Stimulated activated CD8-positive, alpha-beta memory T cell treated with anti-CD3 and anti-CD28 coated beads, Interleukin-2, amount 100 ng/mL, for 48 hours (primary cell): ENCODE results near the gene TOMM40L.
"Not testable (repeated sequence)": the region's sequence is repeated elsewhere in the genome, so short reads cannot be mapped to it uniquely, and the experiment has no call there.

ENCODE experiments used
- DNase-seq, 2 donors: peaks; one replicate each; pipeline ENCODE4 v3.0.0-alpha.2; 2020; ENCODE audit warnings: low read depth in 2 of 2

The TOMM40L gene

DNA sequence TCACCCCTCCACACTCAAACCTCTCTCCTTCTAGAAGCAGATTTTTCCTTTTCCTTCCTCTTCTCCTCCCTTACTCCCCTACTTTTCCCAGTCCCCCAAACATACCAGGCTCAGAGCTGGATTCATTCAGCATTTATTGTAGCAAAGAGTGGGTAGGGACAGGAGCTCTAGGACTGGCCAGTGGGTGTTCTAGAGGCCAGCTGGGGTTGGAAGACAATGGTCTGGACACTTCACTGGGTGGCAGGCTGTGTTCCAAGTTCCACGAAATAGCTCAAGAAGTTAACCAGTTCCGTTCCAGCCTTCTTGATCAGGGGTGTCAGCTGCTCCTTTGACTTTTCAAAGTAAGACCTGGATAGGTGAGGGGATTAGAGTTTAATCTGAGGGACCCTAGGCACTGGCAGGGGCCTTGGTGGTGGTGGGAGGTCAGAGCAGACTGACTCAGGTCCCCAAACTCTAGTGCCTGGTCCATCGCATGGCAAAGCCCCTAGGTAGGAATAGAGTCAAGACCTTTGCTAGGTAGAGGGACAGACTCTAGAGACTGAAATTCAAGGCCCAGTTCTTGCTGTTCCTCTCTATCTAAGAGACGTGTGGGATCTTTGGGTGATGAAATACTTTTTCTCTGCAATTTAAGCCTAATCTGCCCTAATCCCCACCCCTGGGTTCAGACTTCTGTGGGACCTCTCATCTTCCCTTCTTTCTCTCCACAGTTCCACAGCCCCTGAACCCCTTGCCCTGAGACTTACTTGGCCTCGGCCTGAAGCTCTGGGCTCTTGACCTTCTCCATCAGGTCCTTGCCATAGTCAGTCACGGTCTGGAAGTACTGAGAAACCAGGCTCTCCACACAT, 3.5 kb upstream of the TOMM40L start:
- no peak for DNase-seq

DNA sequence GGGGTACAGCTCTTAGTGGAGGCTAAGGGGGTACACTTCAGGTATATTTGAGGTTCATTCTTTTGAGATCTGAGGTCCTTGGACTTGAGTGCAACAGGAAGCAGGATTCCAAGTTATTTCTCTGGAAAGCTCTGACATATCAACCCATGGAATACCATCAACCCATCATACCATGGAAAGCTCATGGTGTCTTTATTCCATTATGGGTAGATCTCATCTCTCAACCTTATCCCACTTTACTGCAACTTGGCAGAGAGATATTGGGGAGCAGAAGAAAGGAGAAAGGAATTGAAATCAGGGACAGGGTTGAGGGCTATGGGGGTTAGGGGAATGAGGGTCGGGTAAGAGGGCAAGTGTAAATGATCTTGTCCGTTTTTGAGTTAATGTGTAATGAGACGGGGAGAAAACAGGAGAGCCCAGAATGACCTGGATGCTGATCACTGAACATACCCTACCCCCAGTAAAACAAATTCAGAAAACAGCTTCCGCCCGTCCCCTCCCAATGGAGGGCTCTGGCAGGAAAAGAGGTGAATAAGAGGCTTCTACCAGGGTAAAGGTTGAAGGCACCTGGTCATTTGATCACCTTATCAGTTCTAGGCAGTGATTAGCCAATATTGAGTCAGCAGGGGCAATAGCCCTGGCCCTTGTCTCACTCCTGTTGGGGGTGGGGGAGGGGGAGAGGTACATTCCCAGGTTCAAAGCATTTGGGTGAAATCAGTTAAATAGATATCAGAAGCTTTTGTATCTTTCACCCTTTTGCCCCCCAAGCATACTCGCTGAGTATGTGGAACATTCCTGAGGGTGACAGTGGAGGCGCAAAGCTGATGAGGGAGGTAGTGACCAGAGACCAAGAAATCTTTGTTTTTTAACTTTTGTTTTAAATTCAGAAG, 1.8 kb upstream of the TOMM40L start:
- DNase-seq = no peak

DNA sequence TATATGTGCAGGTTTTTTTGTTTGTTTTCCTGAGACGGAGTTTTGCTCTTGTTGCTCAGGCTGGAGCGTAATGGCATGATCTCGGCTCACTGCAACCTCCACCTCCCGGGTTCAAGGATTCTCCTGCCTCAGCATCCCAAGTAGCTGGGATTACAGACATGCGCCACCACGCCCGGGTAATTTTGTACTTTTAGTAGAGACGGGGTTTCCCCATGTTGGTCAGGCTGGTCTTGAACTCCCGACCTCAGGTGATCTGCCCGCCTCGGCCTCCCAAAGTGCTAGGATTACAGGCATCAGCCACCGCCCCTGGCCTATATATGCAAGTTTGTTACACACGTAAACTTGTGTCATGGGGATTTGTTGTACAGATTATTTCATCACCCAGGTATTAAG, 1.2 kb upstream of the TOMM40L start:
- DNase-seq = not testable (repeated sequence)

DNA sequence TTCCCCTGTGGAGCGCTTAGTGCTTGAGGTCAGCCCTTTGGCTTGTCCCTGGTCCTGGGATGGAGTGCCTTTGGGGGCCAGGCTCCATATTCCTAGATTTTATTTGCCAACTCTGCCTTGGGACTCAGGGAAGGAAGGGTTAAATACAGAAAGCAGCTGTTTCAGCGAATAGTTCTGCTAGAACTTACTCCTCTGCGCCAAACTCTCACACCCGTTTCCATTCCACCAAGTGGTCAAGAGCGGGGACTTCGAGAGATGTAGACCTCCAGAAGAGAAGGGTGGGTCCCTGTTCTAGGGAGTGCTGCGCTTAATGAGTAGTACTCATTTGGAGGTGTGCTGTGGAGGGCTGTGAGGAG, 704 bp upstream of the TOMM40L start:
- DNase-seq = no peak

- no peak for DNase-seq
These were observed 456 bp downstream of the TOMM40L start for GRCh38 chr1:161226320-161226711.

DNA sequence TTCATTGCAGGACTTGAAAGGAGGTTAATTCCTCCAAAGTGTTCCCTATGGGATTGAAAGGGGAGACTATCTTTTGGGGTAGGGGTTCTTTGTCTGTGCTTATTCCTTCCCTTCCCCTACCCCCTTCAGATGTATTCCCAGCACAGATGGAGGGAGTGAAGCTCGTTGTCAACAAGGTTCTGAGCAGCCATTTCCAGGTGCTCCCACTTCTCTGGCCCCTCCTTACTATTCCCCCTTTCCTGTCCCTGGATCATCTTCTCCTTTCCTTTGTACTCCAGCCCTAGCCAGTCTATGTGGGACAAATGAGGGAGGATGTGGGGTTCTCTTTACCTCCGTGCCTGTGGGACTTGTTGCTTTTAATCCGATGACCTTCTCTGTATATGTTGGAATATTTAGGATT, 899 bp downstream of the TOMM40L start:
- no peak for DNase-seq

- peak; percentile 82 to 84 for DNase-seq
These were observed 1.5 kb downstream of the TOMM40L start for GRCh38 chr1:161227196-161227871.

DNA sequence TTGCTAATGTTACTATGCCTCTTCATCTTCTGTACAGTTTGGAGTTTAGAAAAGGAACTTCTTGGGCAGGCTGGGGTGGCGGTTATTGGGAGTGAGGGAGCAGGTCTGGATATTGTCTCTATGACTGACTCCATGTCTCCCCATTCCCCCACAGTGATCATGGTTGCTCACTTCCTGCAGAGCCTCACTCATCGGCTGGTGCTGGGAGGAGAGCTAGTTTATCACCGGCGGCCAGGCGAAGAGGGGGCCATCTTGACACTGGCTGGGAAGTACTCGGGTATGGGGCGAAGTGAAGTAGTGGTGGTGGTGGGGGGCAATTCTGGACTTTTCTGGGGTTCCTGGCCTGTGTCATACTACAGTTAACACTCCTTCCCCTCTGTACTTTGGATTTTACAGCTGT, 2.2 kb downstream of the TOMM40L start:
- no peak for DNase-seq

GRCh38 chr1:161229896-161230295, 4.0 kb downstream of the TOMM40L start:
- DNase-seq = no peak

DNA sequence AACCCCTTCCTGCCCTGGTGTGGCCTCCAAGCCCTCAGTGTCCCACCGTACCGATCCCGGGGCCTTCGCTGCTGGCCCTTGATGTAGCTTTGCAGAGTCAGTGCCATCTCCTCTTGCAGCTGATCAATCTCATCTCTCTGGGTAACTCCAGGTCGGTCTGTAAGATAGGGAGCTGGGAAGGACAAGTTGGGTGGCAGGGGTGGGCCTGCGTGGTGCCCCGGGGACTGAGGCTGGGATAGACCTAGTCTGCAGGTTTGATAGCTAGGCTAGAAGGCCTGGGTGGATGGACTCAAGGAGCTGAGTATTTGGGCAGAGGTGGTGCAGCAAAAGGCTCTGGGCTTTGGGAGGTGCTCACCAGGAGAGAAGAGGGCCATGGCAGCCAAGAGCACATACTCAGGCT, 4.9 kb downstream of the TOMM40L start:
- no peak for DNase-seq

DNA sequence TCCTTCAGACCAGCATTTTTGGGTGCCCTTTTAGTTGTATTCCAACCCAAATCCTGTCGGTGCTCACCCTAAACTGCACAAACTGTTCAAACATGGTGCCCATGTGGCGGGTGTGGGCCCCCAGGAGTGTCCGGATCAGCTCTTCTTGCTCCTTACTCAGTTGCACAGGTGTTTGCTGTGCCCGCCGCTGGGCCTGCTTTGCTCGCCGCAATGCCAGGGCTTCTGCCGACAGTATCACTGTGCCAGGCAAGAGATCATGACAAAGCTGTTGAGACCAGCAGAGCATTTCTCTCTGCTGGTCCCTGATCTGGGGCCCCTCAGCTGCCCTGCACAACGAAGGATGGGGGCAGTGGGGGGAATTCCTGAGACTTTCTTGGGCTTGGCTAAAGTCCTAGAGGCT, 7.2 kb downstream of the TOMM40L start:
- DNase-seq = no peak

DNA sequence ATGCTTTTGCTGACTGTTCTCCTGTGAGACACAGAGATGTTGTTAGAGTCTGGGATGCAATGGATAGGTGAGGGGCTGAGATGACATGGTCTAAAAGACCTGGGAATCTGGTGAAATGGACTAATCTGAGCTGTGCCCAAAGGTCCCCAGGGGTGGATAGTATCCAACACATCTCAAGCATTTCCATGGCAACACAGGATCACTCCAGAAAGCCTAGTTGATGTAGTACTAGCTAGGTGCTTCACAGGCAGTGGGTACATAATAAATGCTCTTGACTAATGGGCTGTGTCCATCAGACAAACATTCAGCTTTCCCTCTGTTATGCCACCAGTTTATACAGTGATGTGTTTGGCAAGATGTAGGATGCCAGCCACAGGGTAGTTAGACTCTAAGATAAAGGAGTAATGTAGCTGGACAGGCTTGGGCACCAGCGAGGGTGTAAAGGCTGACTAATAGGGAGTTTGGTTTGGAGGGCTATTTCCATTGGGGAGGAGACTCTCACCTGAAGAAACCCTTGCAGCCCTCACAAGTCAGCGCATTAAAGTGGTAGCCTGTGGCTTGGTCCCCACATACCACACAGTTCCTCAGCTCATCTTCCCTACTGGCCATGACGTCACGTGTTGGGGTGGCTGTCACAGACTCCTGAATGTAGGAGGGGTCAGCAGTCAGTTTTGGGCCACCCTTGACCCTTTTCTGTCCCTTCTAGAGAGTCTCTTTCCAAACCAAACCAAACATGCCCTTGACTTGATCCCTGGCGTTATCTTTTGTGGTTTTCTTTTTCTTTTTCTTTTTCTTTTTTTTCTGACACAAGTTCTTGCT, 10.3 kb downstream of the TOMM40L start:
- DNase-seq = no peak

DNA sequence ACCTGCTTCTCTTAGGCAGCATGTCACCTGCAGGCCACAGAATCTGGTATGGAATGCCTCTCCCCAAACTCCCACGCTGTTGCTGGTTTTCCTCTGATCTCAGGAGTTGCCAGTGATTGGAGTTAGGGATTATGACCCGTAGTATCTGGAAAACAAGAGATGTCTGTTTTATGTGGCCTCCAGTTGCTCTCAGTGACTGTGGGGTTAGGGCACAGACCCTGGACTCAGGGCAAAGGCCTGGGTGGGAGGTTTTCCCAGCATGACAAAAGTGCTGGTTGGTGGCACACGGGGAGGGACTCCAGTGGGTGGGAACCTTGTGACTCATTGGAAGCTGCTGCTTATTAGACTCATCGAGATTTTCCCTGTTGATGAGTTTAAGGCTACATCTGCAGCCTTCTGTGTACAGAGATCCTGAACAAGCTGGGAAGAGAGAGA, 12.2 kb downstream of the TOMM40L start, which contains the start of gene NR1I3:
Gene NR1I3, minus strand, starts transcription at position 165 of the 435 bp plus-strand sequence. CDS start 1,638 bp downstream, outside the sequence.
- DNase-seq = no peak

GRCh38 chr1:161241682-161242081, 15.8 kb downstream of the TOMM40L start:
- DNase-seq = no peak

DNA sequence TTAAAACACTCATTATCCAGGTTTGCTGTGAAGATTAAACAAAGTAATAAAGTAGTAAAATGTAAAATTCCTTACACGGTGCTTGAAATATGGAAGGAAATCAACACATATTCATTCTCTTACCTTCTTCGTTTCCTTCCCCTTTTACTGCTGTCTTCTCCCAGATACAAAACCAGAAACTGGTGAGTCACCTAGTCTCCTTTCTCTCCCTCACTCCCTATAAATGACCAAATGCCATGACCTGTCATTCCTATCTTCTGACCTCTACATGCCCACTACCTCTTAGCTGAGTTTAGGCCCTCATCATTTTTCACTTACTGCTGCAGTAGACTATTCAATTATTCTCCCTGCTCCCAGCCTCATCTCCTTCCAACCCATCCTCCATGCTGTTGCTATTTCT, 16.5 kb downstream of the TOMM40L start:
- DNase-seq = no peak

DNA sequence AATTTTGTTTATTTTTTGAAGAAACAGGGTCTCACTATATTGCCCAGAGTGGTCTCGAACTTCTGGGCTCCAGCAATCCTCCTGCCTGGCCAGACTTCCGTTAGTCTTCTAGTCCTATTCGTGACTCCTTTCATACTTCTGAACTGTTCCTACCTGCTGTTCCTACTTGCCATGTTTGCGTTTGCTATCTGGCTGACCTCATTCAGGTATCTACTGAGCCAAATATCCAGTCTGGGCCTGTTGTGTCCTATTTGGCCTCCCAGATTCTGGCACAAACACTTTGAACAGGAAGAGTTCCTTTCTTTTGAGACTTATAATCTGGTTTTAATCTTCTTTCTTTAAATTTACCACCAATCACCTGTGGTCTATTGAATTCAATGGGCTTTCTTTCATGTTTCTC, 19.0 kb downstream of the TOMM40L start:
- DNase-seq = no peak

GRCh38 chr1:161250100-161250499, 24.2 kb downstream of the TOMM40L start:
- not testable (repeated sequence) for DNase-seq

DNA sequence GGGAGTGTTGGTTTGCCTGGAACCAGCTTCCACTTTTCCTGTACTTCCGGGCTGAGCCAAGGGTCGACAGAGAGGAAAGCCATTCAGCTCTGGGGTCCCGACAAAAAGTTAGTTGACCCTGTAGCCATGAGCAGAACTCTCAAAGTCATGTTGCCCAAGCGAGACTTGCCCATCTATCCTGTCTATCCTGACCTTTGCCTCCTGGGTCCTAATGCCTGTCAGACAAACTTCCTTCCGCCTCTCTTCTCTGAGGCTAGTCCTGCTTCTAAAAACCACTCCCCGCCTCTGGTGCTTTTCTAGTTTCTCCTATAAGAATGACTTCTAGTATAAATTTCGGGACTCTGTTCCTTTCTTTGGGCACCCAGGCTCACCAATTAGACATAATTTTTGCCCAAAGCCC, 25.0 kb downstream of the TOMM40L start:
- DNase-seq = no peak

DNA sequence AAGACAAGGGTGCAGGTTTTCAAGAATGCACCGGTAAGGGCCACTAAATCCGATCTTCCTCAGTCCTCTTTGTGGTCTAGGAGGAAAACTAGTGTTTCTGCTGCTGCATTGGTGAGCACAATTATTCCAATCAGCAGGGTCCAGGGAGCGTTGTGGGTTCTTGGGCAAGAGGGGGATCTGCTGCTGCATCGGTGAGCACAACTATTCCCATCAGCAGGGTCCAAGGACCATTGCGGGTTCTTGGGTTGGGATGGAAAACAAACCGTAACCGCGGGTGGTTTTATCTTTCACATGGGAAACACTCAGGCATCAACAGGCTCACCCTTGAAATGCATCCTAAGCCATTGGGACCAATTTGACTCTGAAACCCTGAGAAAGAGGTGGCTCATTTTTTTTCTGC, 25.7 kb downstream of the TOMM40L start:
- DNase-seq = no peak

GRCh38 chr1:161255302-161255701, 29.4 kb downstream of the TOMM40L start:
- not testable (repeated sequence) for DNase-seq

- not testable (repeated sequence) for DNase-seq
These were observed 30.2 kb downstream of the TOMM40L start for GRCh38 chr1:161255955-161256520.
